Endothelial cell of umbilical vein (primary cell): ENCODE data around the gene RNLS. TPM values are rescaled to one million over a fixed set of nuclear protein-coding genes. Genes with fewer than 3 reads are reported as not detected.

Experiments
- BruUV-seq: library from RNA; stranded (reverse); fragments of 400-500 nt; replicated peaks from 2 replicates; lab custom pipeline; 2021; lab: Mats Ljungman, UMichigan
- CTCF ChIA-PET: fragments of 300-600, 350-600 bp; sonication (Branson Sonifier 250); formaldehyde crosslinking; loops from one replicate; lab custom pipeline; 2021; ENCODE audit warnings: antibody characterized with exemption, inconsistent platforms; lab: Charles Lee
- POLR2A ChIA-PET: fragments of 300-600, 350-600 bp; sonication (Branson Sonifier 250); formaldehyde crosslinking; loops from one replicate; lab custom pipeline; 2021; ENCODE audit warnings: antibody characterized with exemption, inconsistent platforms; lab: Charles Lee
- DNase-seq: peaks from one replicate; pipeline ENCODE4 v3.0.0-alpha.2; 2011; ENCODE audit warnings: low read depth, low spot score
- FAIRE-seq: peaks from 2 replicates; lab custom pipeline; 2011; peaks lifted over from hg19 to GRCh38; lab: Jason Lieb, UNC
- H2AFZ ChIP-seq: 2 replicates; pipeline ENCODE4 v1.6.0; 2012; ENCODE audit warnings: low read depth, low read length, control low read depth, inconsistent platforms
- H3K27ac ChIP-seq: 2 replicates; pipeline ENCODE4 v1.5.1; 2011; ENCODE audit warnings: low read depth, mild to moderate bottlenecking, control low read depth, low read length, moderate library complexity; ENCODE audit not compliant: insufficient read depth
- H3K27me3 ChIP-seq, 2 experiments: 2 replicates each; pipeline versions ENCODE4 v1.6.0 to v1.6.1; 2011; ENCODE audit warnings: low read length in 2 of 2, mixed read lengths in 1 of 2; ENCODE audit not compliant: control insufficient read depth in 2 of 2, insufficient read depth in 2 of 2
- H3K36me3 ChIP-seq, 2 experiments: 2 replicates in 1 of 2; 3 replicates in 1 of 2; pipeline ENCODE4 v1.5.1; 2011; ENCODE audit warnings: low read length in 2 of 2, mild to moderate bottlenecking in 1 of 2, moderate library complexity in 1 of 2; ENCODE audit not compliant: control insufficient read depth in 2 of 2, insufficient read depth in 2 of 2; ENCODE audit errors: extremely low read depth in 1 of 2
- H3K4me1 ChIP-seq: 3 replicates; pipeline ENCODE4 v1.5.1; 2011; ENCODE audit warnings: mild to moderate bottlenecking, low read length; ENCODE audit not compliant: control insufficient read depth, insufficient read depth; ENCODE audit errors: extremely low read depth
- H3K4me2 ChIP-seq: 2 replicates; pipeline ENCODE4 v1.6.1; 2011; ENCODE audit warnings: low read length, control low read depth, mixed read lengths; ENCODE audit not compliant: insufficient read depth
- H3K4me3 ChIP-seq, 3 experiments: fragments of 200-600 bp in 1 of 3; sonication (generic), shearing (Covaris generic) in 1 of 3; replicated peaks in 1 of 3; 2 replicates each; pipeline ENCODE4 v1.5.1; 2011 to 2016; ENCODE audit warnings: control low read depth in 3 of 3, low read length in 3 of 3, mild to moderate bottlenecking in 2 of 3, inconsistent platforms in 1 of 3, low read depth in 1 of 3, moderate library complexity in 1 of 3; ENCODE audit not compliant: insufficient read depth in 1 of 3
- H3K79me2 ChIP-seq: 2 replicates; pipeline ENCODE4 v1.6.0; 2012; ENCODE audit warnings: low read length, inconsistent platforms; ENCODE audit not compliant: control insufficient read depth, insufficient read depth
- H3K9ac ChIP-seq: replicated peaks from 2 replicates; pipeline ENCODE3; 2011; ENCODE audit warnings: low read length, control low read depth; ENCODE audit not compliant: insufficient read depth; ENCODE audit errors: extremely low read depth
- H3K9me1 ChIP-seq: replicated peaks from 3 replicates; pipeline ENCODE4 v1.6.0; 2011; ENCODE audit warnings: mild to moderate bottlenecking, low read length; ENCODE audit not compliant: control insufficient read depth, insufficient read depth; ENCODE audit errors: extremely low read depth
- H3K9me3 ChIP-seq: replicated peaks from 2 replicates; pipeline ENCODE4 v1.5.1; 2012; ENCODE audit warnings: low read length, inconsistent platforms; ENCODE audit not compliant: control insufficient read depth, insufficient read depth
- H4K20me1 ChIP-seq: replicated peaks from 2 replicates; pipeline ENCODE3; 2011; ENCODE audit warnings: mild to moderate bottlenecking, low read length; ENCODE audit not compliant: control insufficient read depth, insufficient read depth; ENCODE audit errors: extremely low read depth
- EZH2 ChIP-seq: IDR thresholded peaks from 2 replicates; pipeline ENCODE4 v1.6.1; 2012; ENCODE audit warnings: borderline replicate concordance, low read depth, mild to moderate bottlenecking, moderate library complexity, low read length, inconsistent platforms; ENCODE audit not compliant: severe bottlenecking
- FOS ChIP-seq: IDR thresholded peaks from 2 replicates; pipeline ENCODE4 v1.6.1; 2011; ENCODE audit warnings: mild to moderate bottlenecking, low read length, moderate library complexity, borderline replicate concordance; ENCODE audit not compliant: insufficient read depth
- GATA2 ChIP-seq: IDR thresholded peaks from 2 replicates; pipeline ENCODE4 v1.7.0; 2011; ENCODE audit warnings: low read depth, mild to moderate bottlenecking, moderate library complexity, mixed read lengths, low read length; ENCODE audit not compliant: insufficient read length, insufficient read depth
- JUN ChIP-seq: IDR thresholded peaks from 2 replicates; pipeline ENCODE4 v1.6.1; 2011; ENCODE audit warnings: borderline replicate concordance, low read depth; ENCODE audit not compliant: insufficient read length, insufficient read depth
- MYC ChIP-seq: IDR thresholded peaks from one replicate; pipeline ENCODE4 v1.6.1; 2011; ENCODE audit warnings: mild to moderate bottlenecking, low read depth, low read length
- POLR2A ChIP-seq: IDR thresholded peaks from 2 replicates; pipeline ENCODE4 v1.6.1; 2012; ENCODE audit warnings: low read depth, mild to moderate bottlenecking, control low read depth, low read length
- POLR2AphosphoS5 ChIP-seq: IDR thresholded peaks from 2 replicates; pipeline ENCODE4 v1.6.1; 2012; ENCODE audit warnings: low read depth, mild to moderate bottlenecking, control low read depth, low read length, moderate library complexity; ENCODE audit not compliant: insufficient read depth
- dilution Hi-C: fragments of 300-500 bp; cut with MboI; formaldehyde crosslinking; loops from one replicate; pipeline ENCODE4 v1.15.0; 2019; ENCODE audit warnings: low sequenced_read_pairs; ENCODE audit not compliant: extremely low pct_ligation_motif_present
- intact Hi-C: fragments of 100-400 bp; cut with micrococcal nuclease; formaldehyde crosslinking; loops from one replicate; pipeline ENCODE4 v1.10.0; 2022
- polyA plus RNA-seq, 4 experiments: library from polyadenylated mRNA; depleted of rRNA in 3 of 4; stranded (reverse) in 3 of 4; unstranded in 1 of 4; fragments of >200 nt; gene quantifications; 2 replicates each; pipeline versions ENCODE4 v1.2.1 to v1.2.3, GENCODE V29; 2011 to 2012; ENCODE audit warnings: missing spikeins in 1 of 4
- total RNA-seq: library from RNA; stranded (reverse); gene quantifications from 2 replicates; pipeline ENCODE4 v1.2.3, GENCODE V29; 2021
- TF ChIP-seq, protein P1 (sequence below): IDR thresholded peaks from 2 replicates; pipeline ENCODE4 v1.6.1; 2011; ENCODE audit not compliant: insufficient read depth, insufficient read length
- TF ChIP-seq, protein P2 (sequence below), 2 donors: IDR thresholded peaks; 1 replicate in 1 of 2; 2 replicates in 1 of 2; pipeline ENCODE4 v1.5.1; 2011; ENCODE audit warnings: low read length in 2 of 2, mild to moderate bottlenecking in 2 of 2, moderate library complexity in 2 of 2, control low read depth in 1 of 2, inconsistent platforms in 1 of 2, low read depth in 1 of 2; ENCODE audit not compliant: insufficient read depth in 1 of 2; ENCODE audit errors: extremely low read depth in 1 of 2

Gene RNLS
- total and polyA plus RNA-seq, 2 donors (not counting 3 experiments of a cell fraction or from before 2014, with no cell fraction given): 2.5 to 4.6 TPM

DNA sequence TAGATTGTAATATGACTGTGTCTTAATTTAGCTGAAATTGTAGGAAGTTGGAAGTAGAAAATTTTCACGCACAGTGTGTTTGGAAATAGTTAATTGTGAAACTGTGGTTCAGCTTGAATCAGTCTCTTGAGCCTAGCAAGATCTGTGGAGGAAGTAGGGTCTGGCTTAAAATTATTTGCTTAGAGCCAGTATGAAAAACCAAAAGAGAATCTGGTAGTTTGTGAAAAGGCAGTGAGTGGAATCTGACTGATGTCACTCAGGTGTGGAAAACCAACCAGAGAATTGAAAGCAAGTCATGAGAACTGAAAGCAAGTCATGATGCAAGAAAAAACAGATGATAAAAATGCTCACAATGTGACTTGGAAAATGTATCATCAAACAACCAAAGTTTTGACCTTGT lies 14.9 kb upstream of the RNLS start:
- no peaks in the 10 kb centered on the region for H3K4me1 ChIP-seq
- intact Hi-C loops: no loop called here
- ChIA-PET CTCF (interaction anchor here (1.3 to 2.8 kb wide), 2 partner anchors 15 to 33 kb away, joined by 3 to 12 read pairs; partner anchors contain the start of gene RNLS), POLR2A (no interaction called here)
- H3K27me3 ChIP-seq: no peaks in the 10 kb centered on the region
- no peaks in the 10 kb centered on the region for H3K36me3 ChIP-seq
- H3K27ac ChIP-seq: no peak overlapping the region
- FAIRE-seq: no peak
- H3K4me2 ChIP-seq: no peak overlapping the region
- TF ChIP-seq MYC (no peak), GATA2 (no peak), JUN (no peak), POLR2AphosphoS5 (no peak), EZH2 (no peak), FOS (no peak), POLR2A (no peak)
- TF ChIP-seq, protein P1, sequence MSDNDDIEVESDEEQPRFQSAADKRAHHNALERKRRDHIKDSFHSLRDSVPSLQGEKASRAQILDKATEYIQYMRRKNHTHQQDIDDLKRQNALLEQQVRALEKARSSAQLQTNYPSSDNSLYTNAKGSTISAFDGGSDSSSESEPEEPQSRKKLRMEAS: no peak
- TF ChIP-seq, protein P2, sequence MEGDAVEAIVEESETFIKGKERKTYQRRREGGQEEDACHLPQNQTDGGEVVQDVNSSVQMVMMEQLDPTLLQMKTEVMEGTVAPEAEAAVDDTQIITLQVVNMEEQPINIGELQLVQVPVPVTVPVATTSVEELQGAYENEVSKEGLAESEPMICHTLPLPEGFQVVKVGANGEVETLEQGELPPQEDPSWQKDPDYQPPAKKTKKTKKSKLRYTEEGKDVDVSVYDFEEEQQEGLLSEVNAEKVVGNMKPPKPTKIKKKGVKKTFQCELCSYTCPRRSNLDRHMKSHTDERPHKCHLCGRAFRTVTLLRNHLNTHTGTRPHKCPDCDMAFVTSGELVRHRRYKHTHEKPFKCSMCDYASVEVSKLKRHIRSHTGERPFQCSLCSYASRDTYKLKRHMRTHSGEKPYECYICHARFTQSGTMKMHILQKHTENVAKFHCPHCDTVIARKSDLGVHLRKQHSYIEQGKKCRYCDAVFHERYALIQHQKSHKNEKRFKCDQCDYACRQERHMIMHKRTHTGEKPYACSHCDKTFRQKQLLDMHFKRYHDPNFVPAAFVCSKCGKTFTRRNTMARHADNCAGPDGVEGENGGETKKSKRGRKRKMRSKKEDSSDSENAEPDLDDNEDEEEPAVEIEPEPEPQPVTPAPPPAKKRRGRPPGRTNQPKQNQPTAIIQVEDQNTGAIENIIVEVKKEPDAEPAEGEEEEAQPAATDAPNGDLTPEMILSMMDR (IDR thresholded peaks at IDR 0.05; ENCODE audit: extremely low read depth in 1 of 2, insufficient read depth in 1 of 2, low read depth in 1 of 2, low read length in 2 of 2): no peak
- no peaks in the 10 kb centered on the region for H3K79me2 ChIP-seq
- H4K20me1 ChIP-seq: no peaks in the 10 kb centered on the region
- no peaks in the 10 kb centered on the region for H3K9me3 ChIP-seq
- no peak overlapping the region for H2AFZ ChIP-seq
- DNase-seq: no peak
- no peak overlapping the region for H3K9ac ChIP-seq
- no peaks in the 10 kb centered on the region for H3K9me1 ChIP-seq
- BruUV-seq: no TSS peak
- dilution Hi-C loops: no loop called here
- no peak overlapping the region for H3K4me3 ChIP-seq
